GM18502 (cell line): Measurements from ENCODE around the gene CHIC1.
"Not testable (repeated sequence)": the region's sequence is repeated elsewhere in the genome, so short reads cannot be mapped to it uniquely, and the experiment has no call there.

Source experiments
- ATAC-seq: cut with Tn5 transposase; IDR thresholded peaks from one replicate; pipeline ENCODE4 v1.9.1; 2021; ENCODE audit warnings: mild to moderate bottlenecking; ENCODE audit not compliant: unreplicated experiment, poor library complexity

CHIC1 gene

GRCh38 chrX:73707014-73707413 is 144.0 kb downstream of the CHIC1 start:
- not testable (repeated sequence) for ATAC-seq

GRCh38 chrX:73728602-73729001 is 165.6 kb downstream of the CHIC1 start:
- no peak for ATAC-seq
